Esophagus squamous epithelium (tissue), 5 donors: Measurements from ENCODE around the gene FBXO47. TPM values are rescaled to one million over a fixed set of nuclear protein-coding genes. Genes with fewer than 3 reads are reported as not detected.

Experiments
- DNase-seq: peaks from one replicate; lab custom pipeline; 2025; lab: John Stamatoyannopoulos, UW
- H3K27ac ChIP-seq, 4 donors: fragments of 200-600 bp; sonication (generic); one replicate each; pipeline ENCODE4 v1.5.1; 2016 to 2019; ENCODE audit warnings: mild to moderate bottlenecking in 1 of 4
- H3K27me3 ChIP-seq, 4 donors: fragments of 200-600 bp; sonication (generic); 1 replicate in 3 of 4; 2 replicates in 1 of 4; pipeline versions ENCODE4 v1.5.1 to v1.6.0; 2017 to 2021; ENCODE audit warnings: antibody characterized with exemption in 1 of 4
- H3K36me3 ChIP-seq, 3 donors: fragments of 200-600 bp; sonication (generic); one replicate each; pipeline ENCODE4 v1.5.1; 2016 to 2019
- H3K4me1 ChIP-seq, 3 donors: fragments of 200-600 bp; sonication (generic); one replicate each; pipeline ENCODE4 v1.5.1; 2017 to 2019
- H3K4me3 ChIP-seq, 4 donors: fragments of 200-600 bp; sonication (generic); 1 replicate in 3 of 4; 2 replicates in 1 of 4; pipeline ENCODE4 v1.5.1; 2016 to 2019; ENCODE audit warnings: mild to moderate bottlenecking in 2 of 4, moderate library complexity in 1 of 4
- H3K9me3 ChIP-seq, 3 donors: fragments of 200-600 bp; sonication (generic); one replicate each; pipeline ENCODE4 v1.5.1; 2016 to 2019
- POLR2A ChIP-seq, 4 donors: fragments of 450-650 bp; IDR thresholded peaks; one replicate each; pipeline ENCODE4 v1.6.1; 2017; ENCODE audit warnings: antibody characterized with exemption in 4 of 4, mild to moderate bottlenecking in 4 of 4, moderate library complexity in 3 of 4
- WGBS, 2 donors: methylation state at CpG; one replicate each; pipeline ENCODE4 v1.1.5; 2018; 5-methylcytosine and 5-hydroxymethylcytosine counted together
- intact Hi-C: fragments of 100-400 bp; cut with DNase I; formaldehyde crosslinking; loops from one replicate; pipeline ENCODE4 v1.15.0; 2022
- total RNA-seq, 4 donors: library from RNA; depleted of rRNA; stranded (reverse); fragments of >200 nt; gene quantifications; one replicate each; pipeline ENCODE4 v1.1.0, GENCODE V29; 2016
- TF ChIP-seq, protein P1 (sequence below), 6 experiments: fragments of 450-650 bp in 4 of 6; fragments of 200-600 bp in 2 of 6; sonication (generic) in 2 of 6; IDR thresholded peaks; one replicate each; pipeline ENCODE4 v1.5.1; 2016 to 2019; ENCODE audit warnings: antibody characterized with exemption in 6 of 6, mild to moderate bottlenecking in 4 of 6, moderate library complexity in 4 of 6
- donor health status: DM: yes; HTN: yes; CAD: no.

FBXO47 gene
- total RNA-seq, 4 donors from 2014 or later: not detected

DNA sequence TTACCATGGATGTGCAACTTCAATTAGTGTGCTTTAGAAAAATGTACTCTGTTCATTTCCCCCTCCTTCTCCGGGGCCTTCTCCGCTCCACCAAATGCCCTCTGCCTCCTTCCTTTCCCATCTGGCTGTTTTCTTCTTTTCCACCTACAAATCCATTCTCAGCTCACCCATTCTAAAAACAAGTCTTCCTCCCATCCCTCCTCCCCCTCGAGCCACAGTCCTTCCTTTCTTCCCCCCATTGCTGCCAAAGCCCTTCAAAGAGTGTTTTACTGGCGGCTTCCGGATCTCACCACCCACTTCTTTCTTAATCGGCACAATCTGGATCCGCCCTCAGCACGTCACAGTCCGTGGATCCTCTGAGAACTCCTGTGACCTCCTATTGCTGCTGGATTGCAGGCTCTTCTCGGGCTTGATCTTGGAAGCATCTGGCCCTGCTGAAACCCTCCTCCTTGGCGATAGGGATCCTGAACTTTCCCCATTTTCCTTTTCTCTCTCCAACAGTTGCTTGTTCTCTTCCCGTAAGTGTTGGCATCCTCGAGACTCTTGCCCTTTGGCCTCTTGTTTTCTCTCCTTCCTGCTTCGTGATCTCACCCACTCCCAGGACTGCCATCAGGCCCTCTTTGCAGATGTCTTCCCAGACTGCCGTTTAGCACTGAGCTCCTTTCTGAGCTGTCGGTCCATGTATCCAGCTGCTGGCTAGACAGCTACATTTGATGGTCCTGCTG is 36.0 kb upstream of the FBXO47 start:
- Histone ChIP-seq H3K4me3 (peak overlapping the region in 1 of 4 donors; percentile 39), H3K27me3 (no peaks in the 10 kb centered on the region), H3K9me3 (no peaks in the 10 kb centered on the region), H3K27ac (peak overlapping the region; percentile 67 to 91 (median 83)), H3K4me1 (peaks cover 16 to 48% (median 28%) of the 10 kb centered on the region in 3 donors), H3K36me3 (no peaks in the 10 kb centered on the region)
- TF ChIP-seq, protein P1, sequence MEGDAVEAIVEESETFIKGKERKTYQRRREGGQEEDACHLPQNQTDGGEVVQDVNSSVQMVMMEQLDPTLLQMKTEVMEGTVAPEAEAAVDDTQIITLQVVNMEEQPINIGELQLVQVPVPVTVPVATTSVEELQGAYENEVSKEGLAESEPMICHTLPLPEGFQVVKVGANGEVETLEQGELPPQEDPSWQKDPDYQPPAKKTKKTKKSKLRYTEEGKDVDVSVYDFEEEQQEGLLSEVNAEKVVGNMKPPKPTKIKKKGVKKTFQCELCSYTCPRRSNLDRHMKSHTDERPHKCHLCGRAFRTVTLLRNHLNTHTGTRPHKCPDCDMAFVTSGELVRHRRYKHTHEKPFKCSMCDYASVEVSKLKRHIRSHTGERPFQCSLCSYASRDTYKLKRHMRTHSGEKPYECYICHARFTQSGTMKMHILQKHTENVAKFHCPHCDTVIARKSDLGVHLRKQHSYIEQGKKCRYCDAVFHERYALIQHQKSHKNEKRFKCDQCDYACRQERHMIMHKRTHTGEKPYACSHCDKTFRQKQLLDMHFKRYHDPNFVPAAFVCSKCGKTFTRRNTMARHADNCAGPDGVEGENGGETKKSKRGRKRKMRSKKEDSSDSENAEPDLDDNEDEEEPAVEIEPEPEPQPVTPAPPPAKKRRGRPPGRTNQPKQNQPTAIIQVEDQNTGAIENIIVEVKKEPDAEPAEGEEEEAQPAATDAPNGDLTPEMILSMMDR (IDR thresholded peaks at IDR 0.05): no peak
- no peak for TF ChIP-seq POLR2A (IDR thresholded peaks at IDR 0.05)
- DNase-seq: no peak
- 57 to 59% methylated on average over 16 of the region's 16 CpGs for WGBS, 2 donors
- intact Hi-C loops: no loop called here

DNA sequence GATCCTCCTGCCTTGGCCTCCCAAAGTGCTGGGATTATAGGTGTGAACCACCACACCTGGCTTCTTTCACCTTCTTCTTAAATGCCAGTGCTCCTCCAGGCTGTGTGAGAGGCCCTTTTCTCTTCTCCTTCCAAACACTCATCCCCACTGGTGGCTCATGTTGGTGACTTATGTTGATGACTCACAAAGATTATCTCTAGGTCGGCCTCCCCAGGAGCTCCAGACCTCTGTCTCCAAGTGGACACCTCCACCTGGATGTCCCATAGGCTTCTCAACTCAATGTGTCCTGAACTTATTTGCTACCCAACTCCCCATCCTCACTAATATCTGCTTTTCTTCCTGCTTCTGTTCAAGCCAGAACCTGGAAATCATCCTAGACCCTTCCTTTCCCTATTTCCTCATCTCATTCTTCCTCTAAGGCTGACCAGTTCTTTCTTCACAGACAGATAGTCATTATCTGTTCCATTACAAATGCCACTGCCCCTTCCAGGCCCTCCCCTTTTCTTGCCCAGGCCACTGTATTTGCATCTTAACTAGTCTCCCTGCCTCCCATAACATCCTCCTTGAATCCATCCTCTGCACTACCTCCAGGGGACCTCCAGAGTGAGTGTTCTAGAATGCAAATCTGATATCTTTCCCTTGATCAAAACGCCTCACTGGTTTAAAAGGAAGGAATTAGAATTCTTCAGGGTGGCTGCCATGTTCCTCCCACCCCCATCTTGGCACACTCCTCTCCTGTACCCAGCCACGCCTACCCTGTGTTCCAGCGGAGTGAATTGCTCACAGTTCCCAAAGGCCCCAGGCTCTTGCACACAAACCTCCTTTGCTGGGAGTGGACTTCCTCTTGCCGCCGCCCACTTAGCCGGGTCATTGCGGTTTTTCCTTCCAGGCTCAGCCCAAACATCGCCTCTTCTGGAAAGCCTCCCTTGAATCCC is 34.8 kb upstream of the FBXO47 start:
- Histone ChIP-seq H3K36me3 (no peaks in the 10 kb centered on the region), H3K9me3 (peaks cover 0 to 9% (median 9%) of the 10 kb centered on the region in 3 donors), H3K4me1 (peaks cover 16 to 48% (median 28%) of the 10 kb centered on the region in 3 donors), H3K27ac (peak overlapping the region; percentile 67 to 91 (median 83)), H3K27me3 (no peaks in the 10 kb centered on the region), H3K4me3 (peak overlapping the region in 1 of 4 donors; percentile 39)
- TF ChIP-seq POLR2A (IDR thresholded peaks at IDR 0.05): no peak
- TF ChIP-seq, protein P1 (IDR thresholded peaks at IDR 0.05): peak in 1 of 6 experiments; percentile 3
- DNase-seq: no peak
- WGBS, 2 donors: 21 to 26% methylated on average over 8 to 9 of the region's 9 CpGs
- intact Hi-C loops: no loop called here

DNA sequence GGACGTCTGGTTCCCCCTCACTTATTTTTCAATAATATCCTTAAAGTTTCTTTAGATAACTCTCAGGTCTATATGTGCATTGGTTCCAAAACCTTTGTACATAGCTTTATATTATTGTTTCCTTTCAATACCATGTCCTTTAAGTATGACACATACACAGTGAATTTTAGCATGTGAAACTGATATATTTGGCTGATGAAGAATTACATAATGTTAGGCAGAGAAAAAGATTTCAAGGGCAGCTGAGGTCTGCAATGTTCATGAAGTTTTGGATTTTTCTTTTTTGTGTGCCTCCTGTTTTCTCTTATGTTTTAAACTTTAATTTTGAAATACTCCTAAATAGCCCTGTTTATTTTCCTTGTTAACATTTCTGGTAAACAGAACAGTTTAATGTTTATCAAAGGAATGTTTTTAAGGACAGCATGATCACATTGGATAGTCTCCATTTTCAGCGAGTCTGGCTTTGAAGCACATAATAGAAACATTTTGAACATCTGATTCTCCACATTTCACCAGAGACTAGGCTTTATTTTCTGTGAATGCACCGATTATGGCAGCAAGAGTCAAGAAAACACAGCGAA is 32.9 kb upstream of the FBXO47 start:
- no peak for DNase-seq
- Histone ChIP-seq H3K27me3 (no peaks in the 10 kb centered on the region), H3K4me3 (no peak overlapping the region), H3K9me3 (peaks cover 0 to 21% (median 18%) of the 10 kb centered on the region in 3 donors), H3K36me3 (no peaks in the 10 kb centered on the region), H3K4me1 (peaks cover 16 to 48% (median 28%) of the 10 kb centered on the region in 3 donors), H3K27ac (peak overlapping the region; percentile 21 to 91 (median 83))
- 43 to 52% methylated on average over 4 of the region's 4 CpGs for WGBS, 2 donors
- TF ChIP-seq, protein P1 (IDR thresholded peaks at IDR 0.05): no peak
- TF ChIP-seq POLR2A (IDR thresholded peaks at IDR 0.05): no peak
- intact Hi-C loops: no loop called here

DNA sequence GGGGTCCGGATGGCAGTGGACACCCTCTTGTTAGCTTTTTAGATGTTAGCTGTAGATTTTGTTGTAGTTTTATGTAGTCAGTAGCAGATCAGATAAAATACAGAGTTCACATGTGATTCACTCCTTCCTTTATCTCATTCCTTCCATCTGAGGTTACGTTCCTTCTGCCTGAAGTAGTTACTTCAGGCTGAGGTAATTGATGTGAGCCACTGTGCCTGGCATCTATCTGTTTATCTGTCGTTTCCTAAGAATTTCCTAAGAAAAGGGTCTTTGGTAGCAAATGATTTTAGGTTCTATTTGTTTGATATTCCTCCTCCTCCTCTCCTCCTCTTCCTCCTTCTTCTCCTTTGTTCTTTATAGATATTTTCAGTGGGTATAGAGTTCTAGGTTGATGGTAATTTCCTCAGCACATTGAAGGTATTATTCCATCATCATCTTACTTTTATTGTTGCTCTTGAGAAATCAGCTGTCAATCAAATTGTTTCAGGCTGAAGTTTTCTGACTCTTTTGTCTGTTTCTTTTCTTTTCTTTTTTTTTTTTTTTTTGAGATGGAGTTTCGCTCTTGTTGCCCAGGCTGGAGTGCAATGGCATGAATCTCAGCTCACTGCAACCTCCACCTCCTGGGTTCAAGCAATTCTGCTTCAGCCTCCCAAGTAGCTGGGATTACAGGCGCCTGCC is 29.6 kb upstream of the FBXO47 start:
- 88 to 91% methylated on average over 5 of the region's 5 CpGs for WGBS, 2 donors
- Histone ChIP-seq H3K9me3 (peaks cover 0 to 21% (median 18%) of the 10 kb centered on the region in 3 donors), H3K4me1 (peaks cover 1 to 29% (median 14%) of the 10 kb centered on the region in 3 donors), H3K27ac (no peak overlapping the region), H3K4me3 (no peak overlapping the region), H3K36me3 (no peaks in the 10 kb centered on the region), H3K27me3 (no peaks in the 10 kb centered on the region)
- DNase-seq: no peak
- no peak for TF ChIP-seq POLR2A (IDR thresholded peaks at IDR 0.05)
- TF ChIP-seq, protein P1 (IDR thresholded peaks at IDR 0.05): no peak
- intact Hi-C loops: no loop called here
